Calu3 (cell line): Measurements from ENCODE around the gene SCNM1. TPM values are rescaled to one million over a fixed set of nuclear protein-coding genes. Genes with fewer than 3 reads are reported as not detected.

ENCODE experiments used
- BruUV-seq: library from RNA; stranded (reverse); fragments of 400-500 nt; replicated peaks from 2 replicates; lab custom pipeline; 2021; lab: Mats Ljungman, UMichigan
- CTCF ChIA-PET: fragments of 300-600 bp; sonication (Branson Sonifier 250); formaldehyde crosslinking; loops from one replicate; lab custom pipeline; 2022; ENCODE audit warnings: antibody characterized with exemption; lab: Charles Lee
- DNase-seq: peaks from one replicate; pipeline ENCODE4 v3.0.0; 2022
- H3K27ac Mint-ChIP-seq: one replicate; pipeline ENCODE4 v1.8.0; 2022; ENCODE audit warnings: mixed read lengths; ENCODE audit not compliant: unreplicated experiment
- H3K27me3 Mint-ChIP-seq: one replicate; pipeline ENCODE4 v1.8.0; 2022; ENCODE audit warnings: mixed read lengths; ENCODE audit not compliant: unreplicated experiment
- H3K36me3 Mint-ChIP-seq: one replicate; pipeline ENCODE4 v1.8.0; 2022; ENCODE audit warnings: mild to moderate bottlenecking, moderate library complexity, mixed read lengths; ENCODE audit not compliant: insufficient read depth, unreplicated experiment
- H3K4me1 Mint-ChIP-seq: one replicate; pipeline ENCODE4 v1.8.0; 2022; ENCODE audit warnings: mild to moderate bottlenecking, low read depth, mixed read lengths; ENCODE audit not compliant: unreplicated experiment
- H3K4me3 Mint-ChIP-seq: one replicate; pipeline ENCODE4 v1.8.0; 2022; ENCODE audit warnings: mild to moderate bottlenecking, low read depth, moderate library complexity, mixed read lengths; ENCODE audit not compliant: unreplicated experiment
- H3K9me3 Mint-ChIP-seq: one replicate; pipeline ENCODE4 v1.8.0; 2022; ENCODE audit warnings: low read depth, mixed read lengths; ENCODE audit not compliant: unreplicated experiment
- CTCF ChIP-seq: fragments of 200-600 bp; IDR thresholded peaks from one replicate; pipeline ENCODE4 v1.8.0; 2022; ENCODE audit warnings: antibody characterized with exemption; ENCODE audit not compliant: unreplicated experiment
- intact Hi-C: fragments of 100-400 bp; cut with micrococcal nuclease; formaldehyde crosslinking; loops from one replicate; pipeline ENCODE4 v1.10.0; 2022; ENCODE audit not compliant: unreplicated experiment
- total RNA-seq: library from RNA; stranded (reverse); gene quantifications from 2 replicates; pipeline ENCODE4 v1.2.3, GENCODE V29; 2022

SCNM1 gene
- total RNA-seq, 1 experiment from 2014 or later, result 47.3 TPM

DNA sequence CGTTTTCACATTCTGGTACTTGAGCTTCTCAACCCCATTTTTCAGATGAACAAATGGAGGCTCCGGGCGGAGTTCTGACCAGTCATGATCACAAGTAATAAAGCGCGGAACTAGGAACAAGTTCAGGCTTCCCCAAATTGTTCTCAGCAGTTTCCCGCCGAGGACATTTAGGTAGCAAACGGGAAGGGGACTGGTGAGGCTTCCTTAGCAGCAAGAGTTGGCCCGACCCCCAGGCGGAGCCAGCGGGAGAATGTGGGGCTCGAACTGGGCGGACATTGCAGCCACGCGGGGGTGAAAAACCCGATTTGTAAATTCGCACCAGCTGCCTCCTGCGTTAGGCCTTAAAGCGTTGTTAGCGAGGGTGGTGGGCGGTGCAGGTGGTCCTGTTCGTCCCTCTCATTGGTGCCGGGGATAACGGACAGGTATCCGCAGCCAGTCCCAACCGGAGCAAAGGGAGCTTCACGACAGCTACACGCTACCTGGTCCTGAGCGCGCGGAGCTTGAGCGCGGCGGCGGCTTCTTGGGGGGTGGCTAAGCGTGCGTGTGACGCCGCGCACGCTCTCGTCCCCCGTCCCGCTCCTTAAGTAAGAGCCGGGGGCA lies 34.9 kb upstream of the SCNM1 start:
- intact Hi-C loops, result no loop called here
- Mint-ChIP-seq H3K27ac (no peak overlapping the region), H3K36me3 (peaks cover 14% of the 10 kb centered on the region), H3K4me3 (peak overlapping the region; percentile 73), H3K4me1 (peaks cover 16% of the 10 kb centered on the region), H3K9me3 (no peaks in the 10 kb centered on the region), H3K27me3 (peaks cover 55% of the 10 kb centered on the region)
- CTCF ChIA-PET, result interaction anchor here (0.6 to 1.3 kb wide), 3 partner anchors 31 to 113 kb away, joined by 3 to 4 read pairs (median 4); partner anchors contain the start of gene GABPB2
- DNase-seq, result peak; percentile 58
- BruUV-seq, result no TSS peak
- TF ChIP-seq CTCF, result no peak

GRCh38 chr1:151131701-151132334 lies 34.1 kb upstream of the SCNM1 start:
- H3K9me3 Mint-ChIP-seq, result no peaks in the 10 kb centered on the region
- no TSS peak for BruUV-seq
- peaks cover 63% of the 10 kb centered on the region for H3K27me3 Mint-ChIP-seq
- peaks cover 16% of the 10 kb centered on the region for H3K4me1 Mint-ChIP-seq
- peaks cover 14% of the 10 kb centered on the region for H3K36me3 Mint-ChIP-seq
- peak; percentile 24 for DNase-seq
- TF ChIP-seq CTCF, result no peak
- intact Hi-C loops, result no loop called here
- no peak overlapping the region for H3K27ac Mint-ChIP-seq
- H3K4me3 Mint-ChIP-seq, result peak overlapping the region; percentile 73
- CTCF ChIA-PET, result interaction anchor here (0.6 to 1.3 kb wide), 3 partner anchors 32 to 112 kb away, joined by 3 to 4 read pairs (median 4); partner anchors contain the start of gene GABPB2

- Mint-ChIP-seq H3K36me3 (peaks cover 14% of the 10 kb centered on the region), H3K9me3 (no peaks in the 10 kb centered on the region), H3K4me3 (peak overlapping the region; percentile 73), H3K27me3 (peaks cover 69% of the 10 kb centered on the region), H3K27ac (no peak overlapping the region), H3K4me1 (peaks cover 16% of the 10 kb centered on the region)
- TF ChIP-seq CTCF, result no peak
- intact Hi-C loops, result no loop called here
- no peak for DNase-seq
- CTCF ChIA-PET, result no interaction called here
- BruUV-seq, result no TSS peak
Observed at GRCh38 chr1:151132335-151133017, 33.5 kb upstream of the SCNM1 start.

GRCh38 chr1:151133018-151133806 lies 32.7 kb upstream of the SCNM1 start:
- Mint-ChIP-seq H3K27me3 (peaks cover 75% of the 10 kb centered on the region), H3K27ac (no peak overlapping the region), H3K9me3 (no peaks in the 10 kb centered on the region), H3K4me1 (peaks cover 16% of the 10 kb centered on the region), H3K4me3 (peak overlapping the region; percentile 20), H3K36me3 (peaks cover 14% of the 10 kb centered on the region)
- DNase-seq, result no peak
- CTCF ChIA-PET, result interaction anchor here (1.3 kb wide), 1 partner anchor 19 kb away, joined by 3 read pairs; no protein-coding TSS in a partner anchor
- no peak for TF ChIP-seq CTCF
- BruUV-seq, result no TSS peak
- intact Hi-C loops, result no loop called here
